ENCODE measurements around the gene NLRP12. TPM values are rescaled to one million over a fixed set of nuclear protein-coding genes. Genes with fewer than 3 reads are reported as not detected.
"Not testable (repeated sequence)": the region's sequence is repeated elsewhere in the genome, so short reads cannot be mapped to it uniquely, and the experiment has no call there.

Gene NLRP12
- total RNA-seq, 1 donor from 2014 or later: not detected

DNA sequence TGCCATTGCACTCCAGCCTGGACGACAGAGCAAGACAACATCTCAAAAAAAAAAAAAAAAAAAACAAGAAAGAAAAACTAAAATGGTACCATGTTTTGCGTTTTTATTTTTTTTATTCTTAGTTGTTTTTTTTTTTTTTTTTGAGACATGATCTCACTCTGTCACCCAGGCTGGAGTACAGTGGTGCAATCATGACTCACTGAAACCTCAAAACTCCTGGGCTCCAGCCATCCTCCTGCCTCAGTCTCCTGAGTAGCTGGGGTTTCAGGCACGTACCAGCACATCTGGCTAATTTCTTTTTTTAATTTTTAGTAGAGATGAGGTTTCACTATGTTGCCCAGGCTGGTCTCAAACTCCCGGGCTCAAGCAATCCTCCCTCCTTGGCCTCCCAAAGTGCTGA is 16.8 kb upstream of the NLRP12 start:
- intact Hi-C loops (cut with micrococcal nuclease): not testable (repeated sequence)

DNA sequence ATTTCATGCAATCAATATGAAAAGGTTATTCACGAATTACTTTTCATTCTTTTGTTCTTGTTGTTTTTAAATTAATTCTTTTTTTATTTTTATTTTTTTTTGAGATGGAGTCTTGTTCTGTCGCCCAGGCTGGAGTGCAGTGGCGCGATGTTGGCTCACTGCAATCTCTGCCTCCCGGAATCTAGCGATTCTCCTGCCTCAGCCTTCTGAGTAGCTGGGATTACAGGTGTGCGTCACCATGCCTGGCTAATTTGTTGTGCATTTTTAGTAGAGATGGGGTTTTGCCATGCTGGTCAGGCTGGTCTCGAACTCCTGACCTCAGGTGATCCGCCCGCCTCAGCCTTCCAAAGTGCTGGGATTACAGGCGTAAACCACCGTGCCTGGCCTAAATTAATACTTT is 16.1 kb upstream of the NLRP12 start:
- intact Hi-C loops (cut with micrococcal nuclease): not testable (repeated sequence)

DNA sequence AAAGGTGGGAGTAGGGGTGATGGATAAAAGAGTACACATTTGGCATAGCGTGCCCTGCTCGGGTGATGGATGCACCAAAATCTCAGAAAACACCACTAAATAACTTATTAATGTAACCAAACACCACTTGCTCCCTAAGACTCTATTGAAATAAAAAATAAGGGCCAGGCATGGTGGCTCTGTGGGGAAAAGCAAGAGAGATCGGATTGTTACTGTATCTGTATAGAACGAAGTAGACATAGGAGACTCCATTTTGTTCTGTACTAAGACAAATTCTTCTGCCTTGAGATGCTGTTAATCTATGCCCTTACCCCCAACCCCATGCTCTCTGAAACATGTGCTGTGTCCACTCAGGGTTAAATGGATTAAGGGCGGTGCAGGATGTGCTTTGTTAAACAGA is 14.3 kb upstream of the NLRP12 start:
- intact Hi-C loops (cut with micrococcal nuclease): not testable (repeated sequence)

DNA sequence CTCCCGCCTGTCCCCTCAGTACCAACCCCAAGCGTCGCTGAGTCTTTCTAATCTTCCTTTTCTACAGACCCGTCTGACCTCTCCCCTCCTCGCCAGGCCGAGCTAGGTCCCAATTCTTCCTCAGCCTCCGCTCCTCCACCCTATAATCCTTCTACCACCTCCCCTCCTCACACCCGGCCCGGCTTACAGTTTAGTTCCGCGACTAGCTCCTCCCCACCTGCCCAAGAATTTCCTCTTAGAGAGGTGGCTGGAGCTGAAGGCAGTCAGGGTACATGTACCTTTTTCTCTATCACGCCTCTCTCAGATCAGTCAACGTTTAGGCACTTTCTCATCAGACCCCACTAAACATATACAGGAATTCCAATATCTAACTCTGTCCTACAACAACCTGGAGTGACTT is 8.7 kb upstream of the NLRP12 start:
- intact Hi-C loops (cut with micrococcal nuclease): not testable (repeated sequence)

DNA sequence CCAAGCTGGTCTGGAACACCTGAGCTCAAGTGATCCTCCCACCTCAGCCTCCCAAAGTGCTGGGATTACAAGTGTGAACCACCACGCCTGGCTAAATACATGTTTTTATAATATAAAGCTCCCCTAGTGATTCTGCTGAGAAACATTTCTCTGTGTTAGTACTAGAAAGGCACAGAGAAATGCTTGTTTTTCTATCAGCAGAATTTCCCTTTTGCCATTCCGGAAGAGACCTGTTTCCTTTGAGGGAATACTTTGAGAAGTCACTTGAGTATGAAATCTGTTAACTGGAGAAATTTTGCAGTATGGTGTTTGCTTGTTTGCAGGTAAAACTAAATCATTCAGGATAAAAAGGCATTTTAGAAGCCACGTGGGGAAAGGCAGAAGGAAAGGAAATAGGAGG is 4.4 kb upstream of the NLRP12 start:
- intact Hi-C loops (cut with micrococcal nuclease): no loop called here

DNA sequence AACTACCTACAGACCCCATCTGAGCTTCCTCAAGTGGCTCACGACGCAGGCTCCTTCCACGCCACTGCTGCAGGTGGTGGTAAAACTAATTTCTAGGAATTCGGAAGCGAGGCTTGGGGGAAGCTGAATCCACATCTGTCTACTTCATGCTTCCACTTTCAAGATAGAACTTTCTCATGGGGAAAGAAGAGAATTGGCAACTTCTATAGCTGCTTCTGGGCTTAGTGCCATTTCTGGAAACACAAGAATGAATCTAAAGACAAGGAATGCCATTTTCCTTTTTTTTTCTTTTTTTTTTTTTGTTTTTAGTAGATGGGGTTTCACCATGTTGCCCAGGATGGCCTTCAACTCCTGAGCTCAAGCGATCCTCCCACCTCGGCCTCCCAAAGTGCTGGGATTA is 2.8 kb upstream of the NLRP12 start:
- intact Hi-C loops (cut with micrococcal nuclease): no loop called here

DNA sequence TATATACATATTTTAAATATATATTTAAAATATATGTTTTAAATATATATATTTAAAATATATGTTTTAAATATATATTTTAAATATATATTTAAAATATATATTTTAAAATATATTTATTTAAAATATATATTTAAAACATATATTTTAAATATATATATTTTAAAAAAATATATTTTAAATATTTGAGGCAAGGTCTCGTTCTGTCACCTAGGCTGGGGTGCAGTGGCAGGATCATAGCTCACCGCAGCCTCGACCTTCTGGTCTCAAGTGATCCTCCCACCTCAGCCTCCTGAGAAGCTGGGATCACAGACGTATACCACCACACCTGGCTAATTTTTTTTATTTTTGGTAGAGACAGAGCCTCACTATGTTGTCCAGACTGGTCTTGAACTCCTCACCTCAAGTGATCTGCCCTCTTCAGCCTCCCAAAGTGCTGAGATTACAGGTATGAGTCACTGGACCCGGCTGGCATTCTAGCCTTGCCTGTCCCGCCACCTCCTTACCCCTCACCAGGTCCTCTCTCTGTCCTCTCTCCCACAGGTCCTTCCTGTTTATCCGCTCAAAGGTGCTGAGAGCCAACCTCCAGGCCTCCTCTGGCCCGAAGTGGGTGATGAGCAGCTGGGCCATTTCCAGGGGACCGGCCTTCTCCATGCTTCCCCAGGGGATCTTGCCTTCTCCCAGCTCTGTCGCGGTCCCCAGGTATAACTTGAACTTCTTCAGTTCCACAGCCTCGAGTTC is 564 bp downstream of the NLRP12 start:
- intact Hi-C loops (cut with micrococcal nuclease): no loop called here

DNA sequence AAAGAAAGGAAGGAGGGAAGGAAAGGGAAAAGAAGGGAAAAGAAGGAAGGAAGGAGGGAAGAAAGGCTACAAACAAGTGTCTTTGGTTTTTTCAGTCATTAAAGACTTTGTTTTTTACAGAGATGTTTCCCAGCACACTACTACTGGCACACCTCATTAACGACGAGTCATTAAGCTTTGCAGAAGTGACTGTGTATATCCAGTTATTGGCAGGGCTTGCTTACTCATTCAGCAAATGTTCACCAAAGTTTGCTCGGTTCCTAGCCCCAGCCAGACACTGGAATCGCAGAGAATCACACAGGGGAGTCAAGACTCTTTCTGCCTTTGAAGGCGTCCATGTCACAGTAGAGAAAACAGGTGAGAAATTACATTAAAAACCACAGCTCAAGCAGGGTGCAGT is 4.3 kb downstream of the NLRP12 start:
- intact Hi-C loops (cut with micrococcal nuclease): no loop called here

DNA sequence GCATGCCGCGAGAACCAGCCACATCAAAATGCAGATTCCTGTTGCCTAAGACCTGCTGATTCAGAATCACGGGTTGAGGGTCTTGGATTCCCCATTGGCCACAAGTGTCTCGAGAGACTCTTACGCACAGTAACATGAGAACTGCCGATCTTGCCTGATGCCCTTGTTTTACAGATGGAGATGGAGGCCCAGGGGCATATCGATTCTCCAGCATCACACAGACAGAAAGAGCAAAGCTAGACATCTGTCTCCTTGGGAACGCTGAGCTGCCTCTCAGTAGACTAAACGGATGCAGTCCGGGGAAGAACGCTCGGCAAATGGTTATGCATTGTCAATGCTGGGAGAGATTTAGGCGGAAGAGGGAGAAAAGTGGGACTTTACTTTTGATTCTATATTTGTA is 5.4 kb downstream of the NLRP12 start:
- intact Hi-C loops (cut with micrococcal nuclease): no loop called here

DNA sequence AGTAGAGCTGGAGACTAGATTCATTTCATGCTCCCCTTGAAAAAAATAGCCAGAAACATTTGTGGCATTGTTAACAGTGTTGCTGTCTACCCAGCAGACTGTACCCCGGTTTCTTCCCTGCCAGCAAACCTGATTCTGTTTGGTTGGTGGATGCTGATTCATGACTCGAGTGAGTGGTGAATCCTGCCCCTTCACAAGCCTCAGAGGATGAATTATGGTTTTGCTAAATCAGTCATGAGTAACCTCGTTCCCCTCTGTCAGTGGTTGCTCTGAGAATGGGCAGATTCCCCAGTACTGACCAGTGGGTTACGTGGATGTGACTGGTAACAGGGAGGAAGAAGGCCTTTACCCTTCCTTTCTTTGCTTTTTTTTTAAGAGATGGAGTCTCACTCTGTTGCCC is 10.1 kb downstream of the NLRP12 start:
- intact Hi-C loops (cut with micrococcal nuclease): no loop called here

DNA sequence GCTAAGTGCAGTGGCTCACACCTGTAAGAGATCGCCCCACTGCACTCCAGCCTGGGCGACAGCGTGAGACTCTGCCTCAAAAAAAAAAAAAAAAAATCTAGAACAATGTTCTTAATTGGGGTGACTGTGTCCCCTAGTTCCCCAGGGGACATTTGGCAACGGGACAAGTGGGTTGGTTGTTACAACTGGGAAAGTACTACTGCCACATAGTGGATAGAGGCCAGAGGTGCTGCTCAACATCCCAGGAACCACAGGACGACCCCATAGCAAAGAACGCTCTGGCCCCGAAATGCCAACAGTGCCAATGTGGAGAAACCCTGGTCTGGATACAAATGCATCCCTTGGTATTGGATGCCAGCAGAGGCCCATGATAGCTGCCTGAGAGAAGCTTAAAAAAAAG is 11.8 kb downstream of the NLRP12 start:
- intact Hi-C loops (cut with micrococcal nuclease): no loop called here

DNA sequence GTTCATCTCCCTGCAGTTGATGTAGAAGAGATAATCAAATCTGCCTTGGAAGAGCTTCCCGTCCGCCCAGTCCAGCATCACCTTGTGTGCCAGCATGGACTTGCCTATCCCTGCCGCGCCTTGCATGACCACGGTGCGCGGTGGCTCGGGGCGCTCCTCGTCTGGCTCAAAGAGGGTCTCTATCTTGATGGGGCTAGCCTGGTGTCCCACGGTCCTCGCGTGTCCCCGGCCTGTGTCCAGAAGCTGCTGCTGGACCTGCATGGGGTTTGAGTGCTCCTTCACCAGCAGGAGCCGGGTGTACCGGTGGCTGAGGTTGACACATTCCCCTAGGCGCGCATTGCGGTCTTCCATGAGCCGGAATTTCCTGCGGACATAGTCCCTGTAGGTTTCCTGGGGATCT is 13.2 kb downstream of the NLRP12 start:
- intact Hi-C loops (cut with micrococcal nuclease): no loop called here

DNA sequence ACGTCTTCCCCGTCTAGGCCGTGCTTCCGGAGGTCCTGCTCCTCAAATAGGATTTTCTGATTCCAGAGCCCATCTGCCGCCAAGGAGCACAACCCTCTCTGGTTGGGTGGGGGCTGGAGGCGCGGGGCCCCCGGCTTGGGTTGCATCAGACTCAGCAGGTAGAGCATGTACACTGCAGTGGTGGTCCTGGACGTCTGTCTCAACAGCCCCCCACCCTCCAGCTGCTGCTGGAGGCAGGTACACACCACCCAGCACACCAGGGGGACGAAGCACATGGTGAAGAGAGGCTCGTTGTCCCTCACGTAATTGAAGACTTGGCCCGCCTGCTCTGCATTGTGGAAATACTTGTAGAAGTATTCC is 13.9 kb downstream of the NLRP12 start:
- intact Hi-C loops (cut with micrococcal nuclease): no loop called here

DNA sequence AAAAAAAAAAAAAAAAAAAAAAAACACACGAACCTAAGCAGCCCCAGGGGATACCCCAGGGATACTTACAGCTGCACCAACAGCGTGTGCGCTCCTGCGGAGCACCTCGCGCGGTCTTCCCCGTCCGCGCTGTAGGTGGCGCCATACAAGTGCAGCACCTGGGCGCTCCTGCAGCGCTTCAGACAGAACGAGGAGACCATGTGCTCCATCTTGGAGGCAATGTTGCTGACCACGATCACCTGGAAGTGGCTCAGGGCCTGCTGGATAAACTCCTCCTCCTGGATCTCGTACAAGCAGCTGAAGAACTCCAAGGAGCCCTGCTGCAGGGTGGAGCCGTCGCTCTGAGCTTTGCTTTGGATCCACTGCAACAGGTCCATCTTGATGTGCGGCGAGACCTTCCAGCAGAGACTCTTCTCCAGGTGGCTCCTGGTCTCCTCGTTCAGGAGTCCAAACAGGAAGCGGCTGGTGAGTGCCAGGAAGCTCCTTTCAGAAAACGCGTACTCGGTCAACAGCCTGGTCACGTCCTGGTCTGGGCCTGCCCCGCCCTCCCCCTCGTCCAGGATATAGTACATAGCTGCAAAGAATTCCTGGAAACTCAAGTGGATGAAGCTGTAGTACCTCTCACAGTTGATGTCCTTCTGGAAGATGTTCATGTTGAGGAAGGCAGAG is 14.5 kb downstream of the NLRP12 start:
- intact Hi-C loops (cut with micrococcal nuclease): no loop called here

DNA sequence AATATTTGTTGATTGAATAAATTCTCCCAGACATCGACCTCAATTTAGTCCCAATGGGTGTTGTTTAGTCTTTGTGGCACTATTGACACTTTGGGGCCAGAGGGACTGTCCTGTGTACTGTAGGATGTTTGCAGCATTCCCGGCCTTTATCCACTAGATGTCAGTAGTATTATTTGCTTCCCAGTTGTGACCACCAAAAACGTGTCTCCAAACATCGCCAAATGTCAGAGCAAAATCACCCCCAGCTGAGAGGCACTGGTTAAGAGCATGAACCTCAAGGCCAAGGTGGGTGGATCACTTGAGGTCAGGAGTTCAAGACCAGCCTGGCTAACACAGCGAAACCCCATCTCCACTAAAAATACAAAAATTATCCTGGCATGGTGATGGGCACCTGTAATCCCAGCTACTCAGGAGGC is 15.4 kb downstream of the NLRP12 start:
- intact Hi-C loops (cut with micrococcal nuclease): no loop called here

DNA sequence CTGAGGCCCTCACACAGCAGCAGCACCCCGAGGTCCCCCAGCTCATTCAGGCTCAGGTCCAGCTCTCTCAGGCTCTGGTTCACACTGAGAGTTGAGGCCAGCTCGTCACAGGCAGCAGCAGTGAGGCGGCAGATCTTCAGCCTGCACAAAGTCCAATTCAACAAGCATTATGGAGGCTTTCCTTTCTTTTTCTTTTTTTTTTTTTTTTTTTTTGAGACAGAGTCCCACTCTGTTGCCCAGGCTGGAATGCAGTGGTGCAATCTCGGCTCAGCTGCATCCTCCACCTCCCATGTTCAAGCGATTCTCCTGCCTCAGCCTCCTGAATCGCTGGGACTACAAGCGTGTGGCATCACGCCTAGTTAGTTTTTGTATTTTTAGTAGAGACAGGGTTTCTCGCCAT is 22.9 kb downstream of the NLRP12 start:
- intact Hi-C loops (cut with micrococcal nuclease): no loop called here

DNA sequence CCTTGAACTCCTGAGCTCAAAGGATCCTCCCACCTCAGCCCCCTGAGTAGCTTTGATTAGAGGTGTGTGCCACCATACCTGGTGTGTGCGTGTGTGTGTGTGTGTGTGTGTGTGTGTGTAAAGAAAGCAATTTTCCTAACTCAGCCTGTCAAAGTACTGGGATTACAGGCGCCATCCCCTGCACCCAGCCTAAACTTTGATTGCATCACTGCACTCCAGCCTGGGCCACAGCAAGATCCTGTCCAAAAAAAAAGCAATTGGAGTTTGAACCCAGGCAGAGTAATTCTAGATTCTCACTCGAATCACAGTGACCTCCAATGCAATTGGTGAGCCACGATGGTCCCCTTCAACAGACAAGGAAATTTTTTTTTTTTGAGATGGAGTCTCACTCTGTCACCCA is 29.1 kb downstream of the NLRP12 start:
- intact Hi-C loops (cut with micrococcal nuclease): no loop called here

DNA sequence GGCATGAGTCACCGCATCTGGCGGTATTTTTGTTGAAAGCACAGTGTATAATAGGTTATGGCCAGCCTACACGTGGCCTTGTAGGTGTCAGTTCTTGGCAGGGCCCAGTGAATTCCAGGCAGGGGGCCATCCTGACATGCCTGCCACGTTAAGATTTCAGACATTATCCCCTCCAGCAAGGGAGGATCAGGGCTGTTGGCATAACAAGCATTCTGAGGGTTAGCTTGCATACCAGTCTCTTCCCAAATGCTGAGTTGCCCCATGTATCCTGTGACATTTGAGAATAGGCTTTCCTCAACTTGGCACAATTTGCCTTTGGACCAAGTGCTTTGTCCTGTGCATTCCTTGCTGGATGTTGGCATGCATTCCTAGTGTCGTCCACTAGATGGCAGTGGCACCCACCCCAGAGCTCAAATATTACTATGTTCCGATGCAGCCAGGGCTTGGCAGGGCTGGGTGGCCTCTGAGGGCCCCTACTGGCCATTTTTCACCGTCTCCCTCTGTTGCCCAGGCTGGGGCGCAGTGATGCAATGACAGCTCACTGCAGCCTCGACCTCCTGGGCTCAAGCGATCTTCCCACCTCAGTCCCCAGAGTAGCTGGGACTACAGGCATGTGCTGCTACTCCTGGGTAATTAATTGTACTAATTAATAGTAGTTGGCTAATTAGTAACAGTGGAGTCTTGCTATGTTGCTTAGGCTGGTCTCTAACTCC is 31.2 kb downstream of the NLRP12 start:
- intact Hi-C loops (cut with micrococcal nuclease): loop anchor here (1.0 kb wide), 5 partner anchors 49 to 598 kb away; no protein-coding TSS in a partner anchor

DNA sequence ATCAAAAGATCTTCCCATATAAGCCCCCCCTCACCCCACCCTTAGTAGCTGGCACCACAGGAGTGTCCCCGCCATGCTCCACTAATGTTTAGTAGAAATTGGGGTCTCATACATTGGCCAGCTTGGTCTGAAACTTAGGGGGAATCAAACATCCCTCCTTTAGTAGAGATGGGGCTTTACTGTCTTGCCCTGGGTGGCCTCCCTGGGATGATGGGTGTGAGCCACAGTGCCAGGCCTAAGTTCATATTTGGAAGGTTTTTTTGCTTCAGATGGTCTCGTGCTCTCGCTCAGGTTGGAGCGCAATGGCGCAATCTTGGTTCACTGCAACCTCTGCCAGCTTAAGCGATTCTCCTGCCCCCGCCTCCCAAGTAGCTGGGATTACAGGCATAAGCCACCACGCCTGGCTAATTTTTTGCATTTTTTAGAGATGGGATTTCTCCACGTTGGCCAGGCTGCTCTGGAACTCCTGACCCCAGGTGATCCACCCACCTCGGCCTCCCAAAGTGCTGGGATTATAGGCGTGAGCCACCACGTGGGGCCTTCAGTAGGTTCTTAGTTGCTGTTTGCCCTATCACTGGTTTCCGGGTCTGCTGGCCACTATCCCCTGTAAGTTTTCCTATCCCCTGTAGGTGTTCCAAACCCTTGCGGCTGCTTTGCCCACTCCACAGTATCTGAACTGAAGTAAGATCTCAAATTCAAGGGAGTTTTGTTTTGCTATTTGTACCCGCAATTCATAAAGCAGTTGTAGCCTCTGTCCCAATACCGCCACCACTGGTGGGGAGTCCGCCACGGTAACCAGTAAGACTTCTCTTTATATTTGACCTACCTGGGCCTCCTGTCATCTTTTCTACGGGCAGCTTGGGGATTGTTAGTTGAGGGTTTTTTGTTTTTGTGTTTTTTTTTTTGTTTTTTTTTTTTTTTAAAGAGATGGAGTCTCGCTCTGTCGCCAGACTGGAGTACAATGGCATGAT is 34.1 kb downstream of the NLRP12 start:
- intact Hi-C loops (cut with micrococcal nuclease): no loop called here

DNA sequence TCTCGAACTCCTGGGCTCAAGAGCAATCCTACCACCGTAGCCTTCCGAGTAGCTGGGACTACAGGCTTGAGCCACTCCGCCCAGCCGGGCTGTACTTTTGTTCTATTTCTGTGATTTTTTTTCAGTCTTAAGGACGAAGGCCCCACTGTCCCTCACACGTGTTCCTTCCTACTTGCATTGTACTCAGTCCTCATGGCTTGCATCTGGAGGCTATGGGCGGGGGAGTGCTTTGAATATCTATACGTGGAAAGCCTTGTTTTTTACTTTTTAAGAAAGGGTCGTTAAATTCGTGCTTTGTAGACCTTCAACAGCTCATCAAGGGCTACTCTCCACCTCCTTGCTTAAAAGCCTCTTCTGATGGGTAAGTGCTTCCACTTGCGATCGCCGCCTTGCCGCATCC is 36.8 kb downstream of the NLRP12 start:
- intact Hi-C loops (cut with micrococcal nuclease): no loop called here

DNA sequence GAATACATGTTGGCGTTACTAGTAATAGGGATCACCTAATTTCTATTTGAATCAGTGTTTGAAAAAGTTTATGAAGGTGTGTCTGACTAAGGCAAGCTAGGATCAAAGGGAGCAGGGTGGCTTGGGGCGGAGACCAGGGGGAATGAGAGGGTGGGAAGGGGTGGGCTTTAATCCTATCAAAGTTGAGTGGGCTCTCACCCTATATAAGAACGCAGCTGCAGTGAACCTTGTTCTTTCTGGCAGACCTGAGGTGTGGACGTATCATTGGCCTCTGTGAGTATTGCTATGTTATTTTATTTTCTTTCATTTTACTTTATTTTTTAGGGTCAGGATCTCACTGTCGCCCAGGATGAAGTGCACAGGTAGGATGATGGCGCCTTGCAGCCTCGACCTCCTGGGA is 37.4 kb downstream of the NLRP12 start:
- intact Hi-C loops (cut with micrococcal nuclease): no loop called here

Data from T-helper 1 cell treated with Interleukin-12 subunit alpha and Interleukin-12 subunit beta and Interleukin-4 antibody, amounts not matched to agents 30 ng/mL and 1 ng/mL, for 36 hours (primary cell).